ENCODE measurements around the gene AP3B1.

Gene AP3B1

GRCh38 chr5:78277715-78278114, 16.8 kb downstream of the AP3B1 start:
- TF ChIP-seq EZH2phosphoT487 (IDR thresholded peaks at IDR 0.05; ENCODE audit: low read depth) (no peak), CTCF (IDR thresholded peaks at IDR 0.05; ENCODE audit: low read depth, low read length) (no peak)
- Histone ChIP-seq H3K79me2 (ENCODE audit: low read length) (peaks cover 3% of the 10 kb centered on the region), H3K27ac (ENCODE audit: low read length) (no peak overlapping the region), H3K9me3 (ENCODE audit: insufficient read depth, low read length) (no peaks in the 10 kb centered on the region), H3K36me3 (replicated peaks; ENCODE audit: low read depth, low read length) (no peaks in the 10 kb centered on the region), H3K4me3 (ENCODE audit: low read length) (no peak overlapping the region), H3K4me2 (ENCODE audit: low read length) (no peak overlapping the region), H2AFZ (ENCODE audit: low read depth, low read length) (no peak overlapping the region), H3K4me1 (ENCODE audit: low read length) (no peaks in the 10 kb centered on the region), H4K20me1 (ENCODE audit: insufficient read depth, low read length) (peaks cover 3% of the 10 kb centered on the region), H3K9ac (ENCODE audit: low read length) (no peak overlapping the region), H3K27me3 (ENCODE audit: low read depth, low read length) (no peaks in the 10 kb centered on the region)

GRCh38 chr5:78275998-78276543, 18.4 kb downstream of the AP3B1 start:
- no peak overlapping the region for H2AFZ ChIP-seq (ENCODE audit: low read depth, low read length)
- H3K4me1 ChIP-seq (ENCODE audit: low read length) = no peaks in the 10 kb centered on the region
- no peaks in the 10 kb centered on the region for H3K36me3 ChIP-seq (replicated peaks; ENCODE audit: low read depth, low read length)
- no peak overlapping the region for H3K9ac ChIP-seq (ENCODE audit: low read length)
- H3K4me3 ChIP-seq (ENCODE audit: low read length) = no peak overlapping the region
- no peak overlapping the region for H3K27ac ChIP-seq (ENCODE audit: low read length)
- peaks cover 2% of the 10 kb centered on the region; the same call in 1 of the 2 replicates for H3K79me2 ChIP-seq (ENCODE audit: low read length)
- TF ChIP-seq EZH2phosphoT487 (IDR thresholded peaks at IDR 0.05; ENCODE audit: low read depth) (no peak), CTCF (IDR thresholded peaks at IDR 0.05; ENCODE audit: low read depth, low read length) (no peak)
- H3K27me3 ChIP-seq (ENCODE audit: low read depth, low read length) = no peaks in the 10 kb centered on the region
- H3K9me3 ChIP-seq (ENCODE audit: insufficient read depth, low read length) = no peaks in the 10 kb centered on the region
- H4K20me1 ChIP-seq (ENCODE audit: insufficient read depth, low read length) = peaks cover 3% of the 10 kb centered on the region
- no peak overlapping the region for H3K4me2 ChIP-seq (ENCODE audit: low read length)

- H4K20me1 ChIP-seq (ENCODE audit: insufficient read depth, low read length) = peaks cover 3% of the 10 kb centered on the region
- H2AFZ ChIP-seq (ENCODE audit: low read depth, low read length) = no peak overlapping the region
- TF ChIP-seq EZH2phosphoT487 (IDR thresholded peaks at IDR 0.05; ENCODE audit: low read depth) (no peak), CTCF (IDR thresholded peaks at IDR 0.05; ENCODE audit: low read depth, low read length) (no peak)
- H3K27ac ChIP-seq (ENCODE audit: low read length) = no peak overlapping the region
- H3K9ac ChIP-seq (ENCODE audit: low read length) = no peak overlapping the region
- H3K4me3 ChIP-seq (ENCODE audit: low read length) = no peak overlapping the region
- H3K9me3 ChIP-seq (ENCODE audit: insufficient read depth, low read length) = no peaks in the 10 kb centered on the region
- no peaks in the 10 kb centered on the region for H3K4me1 ChIP-seq (ENCODE audit: low read length)
- H3K36me3 ChIP-seq (replicated peaks; ENCODE audit: low read depth, low read length) = no peaks in the 10 kb centered on the region
- H3K4me2 ChIP-seq (ENCODE audit: low read length) = no peak overlapping the region
- peaks cover 2% of the 10 kb centered on the region; the same call in 1 of the 2 replicates for H3K79me2 ChIP-seq (ENCODE audit: low read length)
- H3K27me3 ChIP-seq (ENCODE audit: low read depth, low read length) = no peaks in the 10 kb centered on the region
Measured at GRCh38 chr5:78274540-78275197, 19.8 kb downstream of the AP3B1 start.

GRCh38 chr5:78273436-78273835, 21.1 kb downstream of the AP3B1 start:
- H3K27me3 ChIP-seq (ENCODE audit: low read depth, low read length) = no peaks in the 10 kb centered on the region
- H3K79me2 ChIP-seq (ENCODE audit: low read length) = peaks cover 2% of the 10 kb centered on the region; the same call in 1 of the 2 replicates
- H3K36me3 ChIP-seq (replicated peaks; ENCODE audit: low read depth, low read length) = no peaks in the 10 kb centered on the region
- H3K4me3 ChIP-seq (ENCODE audit: low read length) = no peak overlapping the region
- H3K9ac ChIP-seq (ENCODE audit: low read length) = no peak overlapping the region
- no peak for TF ChIP-seq CTCF (IDR thresholded peaks at IDR 0.05; ENCODE audit: low read depth, low read length)
- TF ChIP-seq EZH2phosphoT487 (IDR thresholded peaks at IDR 0.05; ENCODE audit: low read depth) = no peak
- peaks cover 10% of the 10 kb centered on the region for H4K20me1 ChIP-seq (ENCODE audit: insufficient read depth, low read length)
- no peak overlapping the region for H3K4me2 ChIP-seq (ENCODE audit: low read length)
- H2AFZ ChIP-seq (ENCODE audit: low read depth, low read length) = no peak overlapping the region
- H3K27ac ChIP-seq (ENCODE audit: low read length) = no peak overlapping the region
- H3K9me3 ChIP-seq (ENCODE audit: insufficient read depth, low read length) = no peaks in the 10 kb centered on the region
- H3K4me1 ChIP-seq (ENCODE audit: low read length) = peaks cover 7% of the 10 kb centered on the region

All from OCI-LY3 (cell line).